Ovary (tissue), 3 donors: Measurements from ENCODE around the gene TBC1D25.

Experiments
- CTCF ChIP-seq, 3 donors: fragments of 450-650 bp in 2 of 3; fragments of 200-600 bp in 1 of 3; IDR thresholded peaks; one replicate each; pipeline versions ENCODE4 v1.5.1 to v1.8.0; 2016 to 2022; ENCODE audit warnings: antibody characterized with exemption in 3 of 3, mild to moderate bottlenecking in 1 of 3
- EP300 ChIP-seq: sonication (generic); formaldehyde crosslinking; IDR thresholded peaks from one replicate; pipeline ENCODE4 v1.6.1; 2017; ENCODE audit warnings: antibody characterized with exemption
- donor health status: DM: no; HTN: no; CAD: no.

GRCh38 chrX:48600226-48600625, 60.7 kb downstream of the TBC1D25 start:
- no peak for TF ChIP-seq CTCF (IDR thresholded peaks at IDR 0.05)
- no peak for TF ChIP-seq EP300
